Trophoblast cell (in vitro differentiated cells and primary cell): Measurements from ENCODE around the gene DLG2.

Experiments
- DNase-seq, 2 donors: peaks; one replicate each; pipeline ENCODE4 v3.0.0-alpha.2; 2016
- H2AFZ ChIP-seq: 2 replicates; pipeline ENCODE4 v1.6.1; 2013; ENCODE audit warnings: low read length, moderate library complexity, mild to moderate bottlenecking; ENCODE audit not compliant: insufficient read depth, poor library complexity
- H2AK5ac ChIP-seq: 2 replicates; pipeline ENCODE4 v1.6.1; 2013; ENCODE audit warnings: mild to moderate bottlenecking, low read length
- H2BK120ac ChIP-seq: 2 replicates; pipeline ENCODE4 v1.6.1; 2013; ENCODE audit warnings: low read length, mild to moderate bottlenecking, moderate library complexity; ENCODE audit not compliant: insufficient read depth, poor library complexity
- H2BK12ac ChIP-seq: 2 replicates; pipeline ENCODE4 v1.6.1; 2013; ENCODE audit warnings: mild to moderate bottlenecking, low read length, moderate library complexity
- H2BK5ac ChIP-seq: 2 replicates; pipeline ENCODE4 v1.6.1; 2013; ENCODE audit warnings: low read length, low read depth, moderate library complexity, mild to moderate bottlenecking; ENCODE audit not compliant: poor library complexity
- H3K14ac ChIP-seq: 2 replicates; pipeline ENCODE4 v1.6.1; 2013; ENCODE audit warnings: mild to moderate bottlenecking, low read length
- H3K18ac ChIP-seq: 2 replicates; pipeline ENCODE4 v1.6.1; 2013; ENCODE audit warnings: mild to moderate bottlenecking, low read length
- H3K23ac ChIP-seq: 2 replicates; pipeline ENCODE4 v1.6.1; 2013; ENCODE audit warnings: low read length
- H3K27ac ChIP-seq: 2 replicates; pipeline ENCODE4 v1.5.1; 2013; ENCODE audit warnings: low read depth, mild to moderate bottlenecking, inconsistent platforms, low read length, moderate library complexity
- H3K27me3 ChIP-seq: 2 replicates; pipeline ENCODE4 v1.6.1; 2013; ENCODE audit warnings: inconsistent platforms, mild to moderate bottlenecking, low read length, moderate library complexity; ENCODE audit not compliant: insufficient read depth
- H3K36me3 ChIP-seq, 2 experiments: 1 replicate in 1 of 2; 2 replicates in 1 of 2; pipeline ENCODE4 v1.6.1; 2013; ENCODE audit warnings: low read length in 2 of 2, mild to moderate bottlenecking in 2 of 2, moderate library complexity in 1 of 2; ENCODE audit not compliant: insufficient read depth in 2 of 2, control insufficient read depth in 1 of 2
- H3K4ac ChIP-seq: 2 replicates; pipeline ENCODE4 v1.6.1; 2013; ENCODE audit warnings: low read depth, mild to moderate bottlenecking, low read length, moderate library complexity
- H3K4me1 ChIP-seq, 2 experiments: 1 replicate in 1 of 2; 2 replicates in 1 of 2; pipeline ENCODE4 v1.6.1; 2013; ENCODE audit warnings: low read length in 2 of 2, mild to moderate bottlenecking in 2 of 2, moderate library complexity in 1 of 2; ENCODE audit not compliant: insufficient read depth in 2 of 2, control insufficient read depth in 1 of 2
- H3K4me2 ChIP-seq: 2 replicates; pipeline ENCODE4 v1.6.1; 2013; ENCODE audit warnings: inconsistent platforms, mild to moderate bottlenecking, low read length, moderate library complexity
- H3K4me3 ChIP-seq: 2 replicates; pipeline ENCODE4 v1.5.1; 2013; ENCODE audit warnings: mild to moderate bottlenecking, low read depth, low read length, inconsistent platforms
- H3K79me1 ChIP-seq: one replicate; pipeline ENCODE4 v1.6.1; 2013; ENCODE audit warnings: low read length
- H3K79me2 ChIP-seq: 2 replicates; pipeline ENCODE4 v1.6.1; 2013; ENCODE audit warnings: low read length, mild to moderate bottlenecking; ENCODE audit not compliant: control insufficient read depth, insufficient read depth, poor library complexity
- H3K9ac ChIP-seq: 2 replicates; pipeline ENCODE4 v1.6.1; 2013; ENCODE audit warnings: mild to moderate bottlenecking, low read length
- H3K9me3 ChIP-seq: 2 replicates; pipeline ENCODE4 v1.6.1; 2013; ENCODE audit warnings: low read depth, mild to moderate bottlenecking, control low read depth, inconsistent platforms, low read length; ENCODE audit not compliant: insufficient read depth
- H4K12ac ChIP-seq: 2 replicates; pipeline ENCODE4 v1.6.1; 2013; ENCODE audit warnings: low read depth, mild to moderate bottlenecking, low read length, moderate library complexity
- H4K8ac ChIP-seq: 2 replicates; pipeline ENCODE4 v1.6.1; 2013; ENCODE audit warnings: low read depth, mild to moderate bottlenecking, low read length, moderate library complexity
- H4K91ac ChIP-seq: one replicate; pipeline ENCODE4 v1.6.1; 2013; ENCODE audit warnings: low read depth, mild to moderate bottlenecking, low read length, moderate library complexity
- WGBS: extraction: QIAGEN DNeasy Blood & Tissue Kit; methylation state at CpG from one replicate; pipeline ENCODE4 v1.1.7; 2013; ENCODE audit warnings: missing lambda C conversion rate; ENCODE audit not compliant: insufficient read length, insufficient coverage; ENCODE audit errors: extremely low coverage; 5-methylcytosine and 5-hydroxymethylcytosine counted together

DLG2 gene

DNA sequence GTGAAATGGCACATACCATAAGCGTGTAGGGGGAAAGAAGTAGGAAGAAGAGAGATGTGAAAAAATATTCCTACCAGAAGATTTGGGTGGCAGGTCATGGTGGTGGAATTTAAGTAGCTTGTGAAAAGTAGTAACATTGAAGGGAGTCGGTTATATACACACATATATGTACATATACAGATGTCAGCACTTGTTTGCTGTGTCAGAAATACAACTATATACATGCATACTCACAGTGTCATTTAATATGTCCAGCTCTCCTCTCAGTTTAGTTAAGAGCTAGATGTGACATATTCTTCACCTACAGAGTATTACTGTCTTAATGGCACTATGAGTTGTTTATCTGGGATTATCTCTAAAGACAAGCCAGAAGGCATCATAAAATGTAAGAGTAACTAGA, 1353.6 kb downstream of the DLG2 start:
- H2AFZ ChIP-seq = no peak overlapping the region
- H3K4me2 ChIP-seq = no peak overlapping the region
- no peaks in the 10 kb centered on the region for H3K9me3 ChIP-seq
- no peak overlapping the region for H4K91ac ChIP-seq
- no peak overlapping the region for H3K27ac ChIP-seq
- H3K79me2 ChIP-seq = no peaks in the 10 kb centered on the region
- H3K14ac ChIP-seq = no peak overlapping the region
- no peak overlapping the region for H2BK5ac ChIP-seq
- H3K4me3 ChIP-seq = no peak overlapping the region
- H3K4ac ChIP-seq = no peak overlapping the region
- no peak overlapping the region for H4K8ac ChIP-seq
- no peak overlapping the region for H2BK12ac ChIP-seq
- WGBS = no CpG with 5 or more reads among the region's 2 CpGs
- H3K27me3 ChIP-seq = no peaks in the 10 kb centered on the region
- no peak overlapping the region for H4K12ac ChIP-seq
- H3K79me1 ChIP-seq = no peaks in the 10 kb centered on the region
- H3K9ac ChIP-seq = no peak overlapping the region
- H3K23ac ChIP-seq = no peak overlapping the region
- H3K36me3 ChIP-seq = no peaks in the 10 kb centered on the region
- DNase-seq = no peak
- H3K4me1 ChIP-seq = no peaks in the 10 kb centered on the region
- H3K18ac ChIP-seq = no peak overlapping the region
- H2AK5ac ChIP-seq = no peak overlapping the region
- no peak overlapping the region for H2BK120ac ChIP-seq

DNA sequence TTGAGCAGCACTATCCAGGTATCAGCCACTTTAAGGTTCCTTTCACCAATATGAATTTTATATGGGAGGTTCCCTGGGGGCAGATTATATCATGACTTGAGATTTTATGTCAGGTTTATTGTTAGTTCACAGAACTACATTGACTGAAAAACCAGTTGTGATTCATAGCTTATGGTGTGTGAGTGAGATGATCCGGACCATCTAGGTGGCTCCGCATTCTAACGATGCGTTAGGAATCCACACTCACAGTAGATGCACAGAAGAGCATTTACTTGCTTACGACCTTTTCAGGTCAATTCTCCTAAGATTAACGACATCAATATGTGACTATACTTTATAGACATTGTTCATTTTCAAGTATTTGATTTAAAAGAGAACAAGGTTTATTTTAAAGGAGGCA, 1356.7 kb downstream of the DLG2 start:
- Histone ChIP-seq H3K9ac (no peak overlapping the region), H3K18ac (no peak overlapping the region), H4K12ac (no peak overlapping the region), H3K14ac (no peak overlapping the region), H2BK5ac (no peak overlapping the region), H3K36me3 (no peaks in the 10 kb centered on the region), H3K9me3 (no peaks in the 10 kb centered on the region), H3K4ac (no peak overlapping the region), H3K79me1 (no peaks in the 10 kb centered on the region), H3K27ac (no peak overlapping the region), H3K27me3 (no peaks in the 10 kb centered on the region), H3K4me3 (no peak overlapping the region), H2BK12ac (no peak overlapping the region), H2AK5ac (no peak overlapping the region), H3K4me1 (no peaks in the 10 kb centered on the region), H2BK120ac (no peak overlapping the region), H4K91ac (no peak overlapping the region), H3K79me2 (no peaks in the 10 kb centered on the region), H3K23ac (no peak overlapping the region), H2AFZ (no peak overlapping the region), H4K8ac (no peak overlapping the region), H3K4me2 (no peak overlapping the region)
- no CpG with 5 or more reads among the region's 6 CpGs for WGBS
- DNase-seq = no peak

DNA sequence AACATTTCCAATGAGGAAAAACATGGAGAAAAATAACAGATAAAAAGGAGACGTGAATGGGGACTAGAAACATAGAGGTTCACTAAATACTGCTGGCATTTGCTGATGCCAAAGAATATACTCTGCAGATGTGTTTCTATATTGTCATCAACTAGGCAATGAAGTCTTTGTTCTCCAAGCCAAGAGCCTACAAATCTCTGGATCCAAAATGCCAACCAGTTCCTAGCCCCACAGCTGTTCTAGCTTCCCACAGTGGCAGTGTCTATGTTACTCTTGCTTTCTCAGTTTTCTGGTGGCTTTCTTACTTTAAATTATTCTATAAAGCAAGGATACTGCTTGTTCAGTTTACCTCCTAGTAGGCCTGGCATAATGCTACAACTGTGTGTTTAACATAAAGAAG, 1363.1 kb downstream of the DLG2 start:
- no peaks in the 10 kb centered on the region for H3K27me3 ChIP-seq
- no peak overlapping the region for H3K27ac ChIP-seq
- no peaks in the 10 kb centered on the region for H3K79me2 ChIP-seq
- H3K4me2 ChIP-seq = no peak overlapping the region
- no peak overlapping the region for H3K23ac ChIP-seq
- no peak overlapping the region for H3K4me3 ChIP-seq
- no CpG with 5 or more reads among the region's 1 CpG for WGBS
- no peak overlapping the region for H2AK5ac ChIP-seq
- H3K9ac ChIP-seq = no peak overlapping the region
- no peaks in the 10 kb centered on the region for H3K9me3 ChIP-seq
- no peak overlapping the region for H2BK5ac ChIP-seq
- no peak overlapping the region for H2AFZ ChIP-seq
- no peaks in the 10 kb centered on the region for H3K79me1 ChIP-seq
- DNase-seq = no peak
- no peak overlapping the region for H4K91ac ChIP-seq
- H4K12ac ChIP-seq = no peak overlapping the region
- H2BK12ac ChIP-seq = no peak overlapping the region
- no peaks in the 10 kb centered on the region for H3K4me1 ChIP-seq
- H2BK120ac ChIP-seq = no peak overlapping the region
- H4K8ac ChIP-seq = no peak overlapping the region
- H3K4ac ChIP-seq = no peak overlapping the region
- no peak overlapping the region for H3K14ac ChIP-seq
- H3K36me3 ChIP-seq = no peaks in the 10 kb centered on the region
- no peak overlapping the region for H3K18ac ChIP-seq

DNA sequence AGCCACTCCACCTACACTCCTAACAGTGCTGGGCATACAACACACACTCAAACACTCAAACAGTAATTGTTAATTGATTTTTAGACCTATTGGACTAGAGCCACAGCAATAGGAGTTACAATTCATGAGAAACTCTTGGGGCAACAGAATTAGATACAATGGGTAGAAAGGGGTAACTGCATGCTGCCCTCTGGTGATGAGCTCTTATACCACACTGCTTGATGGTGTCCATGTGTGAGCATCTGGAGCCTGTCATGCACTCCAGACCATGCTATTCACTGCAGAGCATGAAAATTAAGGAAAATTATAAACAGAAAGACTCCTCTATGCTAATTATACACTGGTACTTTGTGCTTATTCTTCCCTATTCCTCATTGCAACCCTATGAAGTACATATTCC, 1365.4 kb downstream of the DLG2 start:
- H3K79me1 ChIP-seq = no peaks in the 10 kb centered on the region
- no peak overlapping the region for H2BK12ac ChIP-seq
- H3K4ac ChIP-seq = no peak overlapping the region
- H4K12ac ChIP-seq = no peak overlapping the region
- no peak overlapping the region for H3K9ac ChIP-seq
- no peak overlapping the region for H2BK120ac ChIP-seq
- no peak overlapping the region for H3K23ac ChIP-seq
- H3K27ac ChIP-seq = no peak overlapping the region
- no peak overlapping the region for H3K4me3 ChIP-seq
- no peak overlapping the region for H2BK5ac ChIP-seq
- no peaks in the 10 kb centered on the region for H3K79me2 ChIP-seq
- H2AK5ac ChIP-seq = no peak overlapping the region
- no peaks in the 10 kb centered on the region for H3K4me1 ChIP-seq
- H3K14ac ChIP-seq = no peak overlapping the region
- H2AFZ ChIP-seq = no peak overlapping the region
- DNase-seq = peak; percentile 2 to 28
- H4K91ac ChIP-seq = no peak overlapping the region
- H3K18ac ChIP-seq = no peak overlapping the region
- no peaks in the 10 kb centered on the region for H3K36me3 ChIP-seq
- H3K9me3 ChIP-seq = no peaks in the 10 kb centered on the region
- no peak overlapping the region for H3K4me2 ChIP-seq
- H4K8ac ChIP-seq = no peak overlapping the region
- no peaks in the 10 kb centered on the region for H3K27me3 ChIP-seq

DNA sequence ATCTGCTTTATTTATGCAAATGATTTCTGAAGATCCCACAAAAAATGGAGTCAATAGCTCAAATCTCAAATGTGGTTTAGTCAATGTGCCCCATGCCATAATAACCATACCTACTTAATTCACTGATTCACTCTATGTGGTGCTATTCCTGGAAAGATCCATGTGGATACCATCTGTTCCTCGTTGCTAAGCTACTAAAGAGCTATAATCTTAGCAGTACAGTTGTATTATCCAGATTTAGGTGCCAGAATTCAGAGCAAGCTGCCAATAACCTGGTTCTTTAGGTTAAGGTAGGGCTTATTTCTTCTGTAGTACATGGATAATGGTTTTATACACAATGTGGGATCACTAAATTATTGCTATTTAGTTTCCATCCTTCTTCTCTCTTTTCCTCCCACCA, 1366.3 kb downstream of the DLG2 start:
- no peak overlapping the region for H3K23ac ChIP-seq
- H3K9me3 ChIP-seq = no peaks in the 10 kb centered on the region
- no peaks in the 10 kb centered on the region for H3K4me1 ChIP-seq
- no peak overlapping the region for H2AFZ ChIP-seq
- H3K27ac ChIP-seq = no peak overlapping the region
- no peaks in the 10 kb centered on the region for H3K79me1 ChIP-seq
- H2BK120ac ChIP-seq = no peak overlapping the region
- H3K4me3 ChIP-seq = no peak overlapping the region
- no peak overlapping the region for H2AK5ac ChIP-seq
- H4K8ac ChIP-seq = no peak overlapping the region
- no peaks in the 10 kb centered on the region for H3K36me3 ChIP-seq
- H4K91ac ChIP-seq = no peak overlapping the region
- no peaks in the 10 kb centered on the region for H3K79me2 ChIP-seq
- no peaks in the 10 kb centered on the region for H3K27me3 ChIP-seq
- no peak overlapping the region for H2BK12ac ChIP-seq
- no peak overlapping the region for H3K4me2 ChIP-seq
- no peak overlapping the region for H3K18ac ChIP-seq
- H3K14ac ChIP-seq = no peak overlapping the region
- no peak overlapping the region for H4K12ac ChIP-seq
- no peak overlapping the region for H2BK5ac ChIP-seq
- no peak overlapping the region for H3K9ac ChIP-seq
- H3K4ac ChIP-seq = no peak overlapping the region
- DNase-seq = no peak
- WGBS = no CpG with 5 or more reads among the region's 1 CpG
